AG04450 (cell line): ENCODE measurements around the gene GAREM2. TPM values are rescaled to one million over a fixed set of nuclear protein-coding genes. Genes with fewer than 3 reads are reported as not detected.

ENCODE experiments used
- CTCF ChIA-PET: fragments of 300-600, 350-600 bp; formaldehyde crosslinking; extraction: SDS; loops from one replicate; lab custom pipeline; 2022; ENCODE audit warnings: antibody characterized with exemption, inconsistent platforms; lab: Charles Lee
- POLR2A ChIA-PET: fragments of 350-600 bp; formaldehyde crosslinking; extraction: SDS; loops from one replicate; lab custom pipeline; 2021; ENCODE audit warnings: antibody characterized with exemption, inconsistent platforms; lab: Yijun Ruan, JAX
- DNase-seq: peaks from one replicate; pipeline ENCODE4 v3.0.0-alpha.2; 2011; ENCODE audit warnings: low read depth, low spot score
- H3K27ac ChIP-seq: one replicate; pipeline ENCODE4 v1.5.1; 2012; ENCODE audit warnings: low read depth, low read length, control low read depth
- H3K27me3 ChIP-seq: one replicate; pipeline ENCODE4 v1.6.0; 2012; ENCODE audit warnings: low read length; ENCODE audit not compliant: control insufficient read depth, insufficient read depth
- H3K4me3 ChIP-seq: 2 replicates; pipeline ENCODE4 v1.5.1; 2011; ENCODE audit warnings: mild to moderate bottlenecking, low read depth, low read length, control low read depth
- H3K9me3 ChIP-seq: 2 replicates; pipeline ENCODE4 v1.5.1; 2012; ENCODE audit warnings: low read length; ENCODE audit not compliant: control insufficient read depth, insufficient read depth
- CTCF ChIP-seq: IDR thresholded peaks from 2 replicates; pipeline ENCODE4 v1.5.1; 2011; ENCODE audit warnings: low read depth, low read length, control low read depth, inconsistent platforms
- polyA plus RNA-seq: library from polyadenylated mRNA; depleted of rRNA; stranded (reverse); fragments of >200 nt; gene quantifications from 2 replicates; pipeline ENCODE4 v1.2.3, GENCODE V29; 2011

The GAREM2 gene
- polyA plus RNA-seq, 1 experiment: 2.8 TPM

GRCh38 chr2:26185304-26185928 lies 12.5 kb downstream of the GAREM2 start:
- ChIA-PET CTCF (interaction anchor here (0.6 to 2.6 kb wide), 12 partner anchors 10 to 249 kb away, joined by 3 to 19 read pairs (median 4); partner anchors contain the start of gene KIF3C), POLR2A (no interaction called here)
- no peak for DNase-seq
- Histone ChIP-seq H3K27me3 (no peaks in the 10 kb centered on the region), H3K27ac (no peak overlapping the region), H3K4me3 (peak overlapping the region; percentile 60), H3K9me3 (no peaks in the 10 kb centered on the region)
- no peak for TF ChIP-seq CTCF

GRCh38 chr2:26185954-26186770 lies 13.3 kb downstream of the GAREM2 start:
- no peak for TF ChIP-seq CTCF
- Histone ChIP-seq H3K27me3 (no peaks in the 10 kb centered on the region), H3K9me3 (no peaks in the 10 kb centered on the region), H3K4me3 (peak overlapping the region; percentile 60), H3K27ac (no peak overlapping the region)
- POLR2A ChIA-PET: no interaction called here
- CTCF ChIA-PET: interaction anchor here (0.6 to 2.6 kb wide), 3 partner anchors 10 to 235 kb away, joined by 4 to 19 read pairs (median 8); partner anchors contain the start of gene KIF3C
- DNase-seq: no peak

- ChIA-PET POLR2A (no interaction called here), CTCF (no interaction called here)
- DNase-seq: no peak
- no peaks in the 10 kb centered on the region for H3K9me3 ChIP-seq
- H3K27ac ChIP-seq: no peak overlapping the region
- H3K27me3 ChIP-seq: no peaks in the 10 kb centered on the region
- no peak overlapping the region for H3K4me3 ChIP-seq
- TF ChIP-seq CTCF: no peak
Observed at GRCh38 chr2:26187114-26187513, 14.2 kb downstream of the GAREM2 start.

GRCh38 chr2:26187537-26188104 lies 14.7 kb downstream of the GAREM2 start:
- ChIA-PET POLR2A (no interaction called here), CTCF (no interaction called here)
- Histone ChIP-seq H3K27me3 (no peaks in the 10 kb centered on the region), H3K27ac (no peak overlapping the region), H3K4me3 (no peak overlapping the region), H3K9me3 (no peaks in the 10 kb centered on the region)
- TF ChIP-seq CTCF: no peak
- DNase-seq: no peak

- Histone ChIP-seq H3K27me3 (no peaks in the 10 kb centered on the region), H3K4me3 (no peak overlapping the region), H3K9me3 (no peaks in the 10 kb centered on the region), H3K27ac (no peak overlapping the region)
- POLR2A ChIA-PET: no interaction called here
- CTCF ChIA-PET: no interaction called here
- no peak for TF ChIP-seq CTCF
- DNase-seq: no peak
Observed at GRCh38 chr2:26189123-26189522, 16.2 kb downstream of the GAREM2 start.
